Measurements from ENCODE around the gene CHP1.
"Not testable (repeated sequence)": the region's sequence is repeated elsewhere in the genome, so short reads cannot be mapped to it uniquely, and the experiment has no call there.

The CHP1 gene

GRCh38 chr15:41304149-41304770 is 73.2 kb downstream of the CHP1 start:
- H3K9ac ChIP-seq (ENCODE audit: low read length) = no peak overlapping the region
- H3K4me1 ChIP-seq (ENCODE audit: control insufficient read depth, low read depth, low read length) = peaks cover 20% of the 10 kb centered on the region
- peaks cover 10% of the 10 kb centered on the region for H3K36me3 ChIP-seq (ENCODE audit: control insufficient read depth, low read depth, low read length)
- no peaks in the 10 kb centered on the region for H3K9me3 ChIP-seq (ENCODE audit: control insufficient read depth, low read depth, low read length)
- H3K4me3 ChIP-seq (ENCODE audit: low read length) = no peak overlapping the region
- H3K27ac ChIP-seq (ENCODE audit: low read length) = no peak overlapping the region
- H3K27me3 ChIP-seq (ENCODE audit: control insufficient read depth, insufficient read depth, low read length) = no peaks in the 10 kb centered on the region

DNA sequence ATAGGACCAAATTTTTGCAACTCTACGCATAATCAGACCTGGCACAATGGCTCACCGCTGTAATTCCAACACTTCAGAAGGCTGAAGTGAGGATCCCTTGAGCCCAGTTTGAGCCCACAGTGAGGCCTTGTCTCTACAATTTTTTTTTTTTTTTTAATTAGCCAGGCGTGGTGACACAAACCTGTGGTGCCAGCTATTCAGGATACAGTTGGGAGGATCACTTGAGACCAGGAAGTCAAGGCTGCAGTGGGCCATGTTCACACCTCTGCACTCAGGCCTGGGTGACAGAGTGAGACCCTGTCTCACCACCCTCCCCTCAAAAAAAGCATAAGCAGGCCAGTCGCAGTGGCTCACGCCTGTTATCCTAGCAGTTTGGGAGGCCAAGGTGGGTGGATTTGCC is 76.6 kb downstream of the CHP1 start:
- Histone ChIP-seq H3K4me3 (ENCODE audit: low read length) (no peak overlapping the region), H3K27me3 (ENCODE audit: control insufficient read depth, insufficient read depth, low read length) (no peaks in the 10 kb centered on the region), H3K36me3 (ENCODE audit: control insufficient read depth, low read depth, low read length) (peaks cover 16% of the 10 kb centered on the region), H3K9me3 (ENCODE audit: control insufficient read depth, low read depth, low read length) (no peaks in the 10 kb centered on the region), H3K9ac (ENCODE audit: low read length) (no peak overlapping the region), H3K4me1 (ENCODE audit: control insufficient read depth, low read depth, low read length) (peaks cover 15% of the 10 kb centered on the region), H3K27ac (ENCODE audit: low read length) (no peak overlapping the region)

DNA sequence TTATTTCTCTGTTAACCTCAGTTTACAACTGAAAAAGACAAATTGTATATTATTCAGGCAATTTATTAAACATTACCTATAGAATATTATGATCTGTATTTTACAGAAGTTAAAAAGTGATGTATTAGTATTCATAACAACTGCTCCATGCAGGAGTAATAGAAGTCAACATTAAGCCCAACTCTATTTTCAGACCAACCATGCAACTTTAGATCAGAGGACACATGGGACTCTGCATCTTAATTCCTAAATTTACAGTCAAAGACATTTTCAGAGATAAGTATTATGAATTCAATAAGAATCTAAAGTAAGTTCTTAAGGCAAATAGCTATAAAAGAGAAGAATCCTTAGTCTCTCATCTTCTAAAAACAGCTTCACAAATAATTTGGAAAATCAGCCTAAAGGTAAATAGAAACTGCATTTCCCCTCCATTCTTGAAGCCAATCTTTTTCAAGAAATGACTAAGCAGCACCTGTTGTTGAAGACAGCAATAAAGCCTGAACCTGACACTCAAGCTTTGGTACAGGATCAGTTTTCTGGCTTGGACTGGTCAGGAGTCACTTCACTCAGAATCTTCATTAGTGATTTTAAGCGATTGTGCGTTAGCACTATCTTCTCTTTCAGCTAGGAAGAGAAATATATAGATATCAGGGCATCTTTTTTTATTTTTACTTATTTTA is 78.3 kb downstream of the CHP1 start:
- no peak overlapping the region for H3K27ac ChIP-seq (ENCODE audit: low read length)
- no peaks in the 10 kb centered on the region for H3K9me3 ChIP-seq (ENCODE audit: control insufficient read depth, low read depth, low read length)
- no peaks in the 10 kb centered on the region for H3K4me1 ChIP-seq (ENCODE audit: control insufficient read depth, low read depth, low read length)
- no peaks in the 10 kb centered on the region for H3K27me3 ChIP-seq (ENCODE audit: control insufficient read depth, insufficient read depth, low read length)
- H3K36me3 ChIP-seq (ENCODE audit: control insufficient read depth, low read depth, low read length) = peaks cover 23% of the 10 kb centered on the region
- no peak overlapping the region for H3K9ac ChIP-seq (ENCODE audit: low read length)
- H3K4me3 ChIP-seq (ENCODE audit: low read length) = no peak overlapping the region

DNA sequence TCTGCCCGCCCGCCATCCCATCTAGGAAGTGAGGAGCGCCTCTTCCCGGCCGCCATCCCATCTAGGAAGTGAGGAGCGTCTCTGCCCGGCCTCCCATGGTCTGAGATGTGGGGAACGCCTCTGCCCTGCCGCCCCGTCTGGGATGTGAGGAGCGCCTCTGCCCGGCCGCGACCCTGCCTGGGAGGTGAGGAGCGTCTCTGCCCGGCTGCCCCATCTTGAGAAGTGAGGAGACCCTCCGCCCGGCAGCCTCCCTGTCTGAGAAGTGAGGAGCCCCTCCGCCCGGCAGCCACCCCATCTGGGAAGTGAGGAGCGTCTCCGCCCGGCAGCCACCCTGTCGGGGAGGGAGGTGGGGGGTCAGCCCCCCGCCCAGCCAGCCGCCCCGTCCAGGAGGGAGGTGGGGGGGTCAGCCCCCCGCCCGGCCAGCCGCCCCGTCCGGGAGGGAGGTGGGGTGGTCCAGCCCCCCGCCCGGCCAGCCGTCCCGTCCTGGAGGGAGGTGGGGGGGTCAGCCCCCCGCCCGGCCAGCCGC is 89.8 kb downstream of the CHP1 start:
- not testable (repeated sequence) for H3K4me1 ChIP-seq (ENCODE audit: control insufficient read depth, low read depth, low read length); H3K9ac ChIP-seq (ENCODE audit: low read length); H3K27ac ChIP-seq (ENCODE audit: low read length); H3K9me3 ChIP-seq (ENCODE audit: control insufficient read depth, low read depth, low read length); H3K27me3 ChIP-seq (ENCODE audit: control insufficient read depth, insufficient read depth, low read length); H3K4me3 ChIP-seq (ENCODE audit: low read length)
- peaks cover 12% of the 10 kb centered on the region for H3K36me3 ChIP-seq (ENCODE audit: control insufficient read depth, low read depth, low read length)

- Histone ChIP-seq H3K27ac (ENCODE audit: low read length) (no peak overlapping the region), H3K4me1 (ENCODE audit: control insufficient read depth, low read depth, low read length) (no peaks in the 10 kb centered on the region), H3K36me3 (ENCODE audit: control insufficient read depth, low read depth, low read length) (peaks cover 7% of the 10 kb centered on the region), H3K9ac (ENCODE audit: low read length) (no peak overlapping the region), H3K27me3 (ENCODE audit: control insufficient read depth, insufficient read depth, low read length) (no peaks in the 10 kb centered on the region), H3K4me3 (ENCODE audit: low read length) (no peak overlapping the region), H3K9me3 (ENCODE audit: control insufficient read depth, low read depth, low read length) (no peaks in the 10 kb centered on the region)
Measured at GRCh38 chr15:41323611-41324010, 92.5 kb downstream of the CHP1 start.

GRCh38 chr15:41331281-41331680 is 100.2 kb downstream of the CHP1 start:
- Histone ChIP-seq H3K4me1 (ENCODE audit: control insufficient read depth, low read depth, low read length) (peaks cover 7% of the 10 kb centered on the region), H3K36me3 (ENCODE audit: control insufficient read depth, low read depth, low read length) (no peaks in the 10 kb centered on the region), H3K9ac (ENCODE audit: low read length) (peak overlapping the region; percentile 90), H3K27me3 (ENCODE audit: control insufficient read depth, insufficient read depth, low read length) (no peaks in the 10 kb centered on the region), H3K27ac (ENCODE audit: low read length) (no peak overlapping the region), H3K9me3 (ENCODE audit: control insufficient read depth, low read depth, low read length) (no peaks in the 10 kb centered on the region), H3K4me3 (ENCODE audit: low read length) (peak overlapping the region; percentile 87)

Measured in iPS-18a (cell line).